ENCODE results near the gene NOM1.

Gene NOM1

DNA sequence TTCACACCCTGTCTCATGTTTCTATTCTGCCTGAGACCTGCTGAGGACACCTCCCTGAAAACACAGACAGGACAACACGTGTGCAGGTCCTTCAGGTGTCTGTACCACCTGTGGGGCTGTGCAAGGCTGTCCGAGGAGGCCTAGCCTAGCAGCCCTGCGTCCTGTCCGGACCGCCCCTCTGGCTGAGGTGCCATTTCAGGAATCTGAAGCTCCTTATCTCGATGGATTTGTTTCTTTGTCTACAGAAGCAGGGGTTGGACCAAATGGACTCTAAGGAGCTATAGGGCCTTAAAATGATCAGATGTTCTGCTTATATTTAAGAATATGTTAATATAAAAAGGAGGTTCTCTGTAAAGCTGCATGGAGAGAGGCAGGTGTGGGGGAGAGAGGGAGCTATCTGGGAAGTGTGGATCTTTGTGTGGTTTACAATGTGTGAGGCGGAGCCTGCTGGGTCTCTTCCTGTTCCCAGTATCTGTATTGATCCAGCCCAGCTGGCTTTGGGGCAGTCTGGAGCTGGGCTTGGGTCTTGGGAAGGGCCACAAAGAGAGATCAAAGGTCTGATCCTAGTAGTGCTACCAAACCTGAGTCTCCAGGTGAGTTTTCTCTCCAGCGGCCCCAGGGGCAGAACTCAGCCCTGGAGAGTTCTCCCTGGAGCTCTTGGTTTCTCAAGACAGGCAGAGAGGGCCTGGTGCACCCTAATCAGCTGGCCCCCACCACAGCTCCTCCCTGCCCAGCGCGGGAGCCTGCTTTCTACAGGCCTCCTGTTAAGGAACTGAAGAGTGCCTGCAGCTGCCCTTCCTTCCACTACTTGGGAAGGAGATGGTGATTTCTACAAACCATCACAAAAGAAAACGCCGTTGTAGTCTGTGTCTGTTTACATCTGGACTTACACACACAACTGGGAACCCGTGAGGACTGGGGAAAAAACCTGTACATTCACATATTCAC is 64.4 kb downstream of the NOM1 start:
- H3K4me3 ChIP-seq (ENCODE audit: low read length): no peak overlapping the region
- no peak for DNase-seq (ENCODE audit: low read depth)
- TF ChIP-seq CTCF (conservative IDR thresholded peaks at IDR 0.05; ENCODE audit: low read length): no peak

DNA sequence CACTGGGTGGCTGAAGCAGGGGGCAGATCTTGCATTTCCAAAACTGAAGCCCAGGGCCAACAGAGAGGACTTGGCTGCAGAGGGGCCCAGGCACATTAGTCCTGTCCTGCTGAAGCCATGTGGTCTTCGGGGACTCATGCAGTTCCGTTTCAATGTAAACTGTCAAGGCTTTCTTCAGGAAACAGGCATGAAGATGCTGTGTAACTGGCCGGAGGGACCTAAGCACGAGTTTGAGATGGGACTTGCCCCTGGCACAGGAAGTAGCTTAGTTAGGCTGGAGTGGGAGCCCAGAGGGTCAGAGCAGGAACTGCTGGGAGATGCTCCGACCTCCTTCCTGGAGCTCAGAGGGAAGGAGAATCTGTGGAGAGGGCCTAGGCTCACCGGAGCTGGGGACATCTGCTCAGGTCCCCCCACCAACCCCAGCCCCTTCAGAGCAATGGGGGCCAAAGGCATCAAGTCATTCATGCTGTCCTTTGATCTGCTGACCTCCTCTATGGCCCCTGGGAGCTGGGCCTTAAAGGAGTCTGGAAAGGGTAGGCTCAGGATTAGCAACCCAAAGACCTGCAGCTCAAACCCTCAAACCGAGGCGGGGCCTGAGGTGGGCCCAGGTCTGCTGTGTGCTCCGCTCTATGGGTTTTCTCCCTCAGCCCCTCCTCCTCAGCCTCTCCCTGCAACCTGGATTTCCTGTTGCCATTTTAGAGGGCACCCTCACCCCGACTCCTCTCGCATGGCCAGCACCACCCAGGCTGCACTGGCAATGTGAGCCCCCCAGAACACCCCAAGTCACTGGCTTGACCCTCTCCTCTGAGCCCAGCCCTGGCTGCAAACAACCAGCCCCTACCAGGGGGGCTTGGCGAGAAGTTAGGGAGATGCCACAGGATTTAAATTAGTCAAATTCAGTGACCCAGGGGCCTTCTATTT is 65.4 kb downstream of the NOM1 start:
- no peak for TF ChIP-seq CTCF (conservative IDR thresholded peaks at IDR 0.05; ENCODE audit: low read length)
- no peak for DNase-seq (ENCODE audit: low read depth)
- no peak overlapping the region for H3K4me3 ChIP-seq (ENCODE audit: low read length)

DNA sequence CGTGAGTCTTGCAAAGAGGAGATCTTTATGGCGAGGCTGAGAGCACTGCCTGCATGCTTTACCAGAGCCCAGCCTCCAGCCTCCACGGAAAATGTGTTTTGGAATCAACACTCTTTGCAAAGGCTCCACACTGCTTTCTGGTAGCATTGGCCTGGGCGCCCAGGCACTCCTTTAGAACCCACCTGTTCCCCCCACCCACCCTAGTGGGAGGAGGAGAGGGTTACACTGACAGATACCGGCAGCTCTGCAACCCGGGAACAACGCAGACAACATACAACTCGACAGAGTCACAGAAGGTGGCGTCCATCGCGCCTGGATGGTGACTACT is 66.5 kb downstream of the NOM1 start:
- TF ChIP-seq CTCF (conservative IDR thresholded peaks at IDR 0.05; ENCODE audit: low read length): no peak
- H3K4me3 ChIP-seq (ENCODE audit: low read length): no peak overlapping the region
- no peak for DNase-seq (ENCODE audit: low read depth)

- no peak for TF ChIP-seq CTCF (conservative IDR thresholded peaks at IDR 0.05; ENCODE audit: low read length)
- H3K4me3 ChIP-seq (ENCODE audit: low read length): no peak overlapping the region
- DNase-seq (ENCODE audit: low read depth): no peak
These were observed 67.0 kb downstream of the NOM1 start for GRCh38 chr7:157016352-157017041.

- no peak for DNase-seq (ENCODE audit: low read depth)
- TF ChIP-seq CTCF (conservative IDR thresholded peaks at IDR 0.05; ENCODE audit: low read length): no peak
- H3K4me3 ChIP-seq (ENCODE audit: low read length): no peak overlapping the region
These were observed 67.6 kb downstream of the NOM1 start for GRCh38 chr7:157017149-157017548.

DNA sequence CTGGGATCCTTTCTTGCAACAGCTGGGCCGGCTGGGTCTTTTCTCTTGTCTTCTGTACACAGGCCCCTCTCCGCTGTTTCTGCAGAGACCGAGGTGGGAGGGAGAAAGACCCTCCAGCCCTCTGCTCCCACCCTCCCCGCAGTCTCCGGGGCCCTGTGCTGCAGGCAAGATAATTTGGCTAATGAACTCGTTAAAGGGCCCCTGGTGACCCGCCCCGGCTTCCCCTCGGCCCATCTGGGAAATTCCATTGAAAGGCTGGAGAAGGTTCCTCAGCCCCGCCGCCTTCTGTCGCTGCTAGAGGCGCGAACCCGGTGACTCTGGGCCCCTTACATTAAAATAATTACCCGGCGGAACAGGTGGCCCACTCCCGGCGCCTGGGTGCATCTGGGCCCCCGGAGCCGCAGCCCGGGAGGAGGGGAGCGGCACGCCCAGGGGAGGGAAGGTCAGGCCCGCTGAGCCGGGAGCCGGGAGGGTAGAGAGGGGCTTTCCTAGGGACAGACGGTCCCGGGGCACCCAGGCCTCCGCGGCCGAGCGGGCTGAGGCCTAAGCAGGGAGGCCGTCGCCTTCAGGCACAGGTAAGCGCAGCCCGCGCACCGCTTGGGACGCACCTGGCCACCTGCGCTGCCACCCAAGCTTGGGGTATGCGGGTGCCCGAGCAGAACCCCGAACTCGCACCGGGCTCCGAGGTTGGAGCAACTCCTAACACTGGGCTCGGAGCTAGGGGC is 68.3 kb downstream of the NOM1 start:
- H3K4me3 ChIP-seq (ENCODE audit: low read length): no peak overlapping the region
- TF ChIP-seq CTCF (conservative IDR thresholded peaks at IDR 0.05; ENCODE audit: low read length): no peak
- no peak for DNase-seq (ENCODE audit: low read depth)

Measured in AG10803 (cell line).